Globus pallidus (tissue), 1 donor: ENCODE results near the gene KMT2A.
"Not testable (repeated sequence)": the region's sequence is repeated elsewhere in the genome, so short reads cannot be mapped to it uniquely, and the experiment has no call there.

Source experiments
- DNase-seq: peaks from one replicate; pipeline ENCODE4 v3.0.0-alpha.2; 2015; ENCODE audit warnings: low spot score

Gene KMT2A

DNA sequence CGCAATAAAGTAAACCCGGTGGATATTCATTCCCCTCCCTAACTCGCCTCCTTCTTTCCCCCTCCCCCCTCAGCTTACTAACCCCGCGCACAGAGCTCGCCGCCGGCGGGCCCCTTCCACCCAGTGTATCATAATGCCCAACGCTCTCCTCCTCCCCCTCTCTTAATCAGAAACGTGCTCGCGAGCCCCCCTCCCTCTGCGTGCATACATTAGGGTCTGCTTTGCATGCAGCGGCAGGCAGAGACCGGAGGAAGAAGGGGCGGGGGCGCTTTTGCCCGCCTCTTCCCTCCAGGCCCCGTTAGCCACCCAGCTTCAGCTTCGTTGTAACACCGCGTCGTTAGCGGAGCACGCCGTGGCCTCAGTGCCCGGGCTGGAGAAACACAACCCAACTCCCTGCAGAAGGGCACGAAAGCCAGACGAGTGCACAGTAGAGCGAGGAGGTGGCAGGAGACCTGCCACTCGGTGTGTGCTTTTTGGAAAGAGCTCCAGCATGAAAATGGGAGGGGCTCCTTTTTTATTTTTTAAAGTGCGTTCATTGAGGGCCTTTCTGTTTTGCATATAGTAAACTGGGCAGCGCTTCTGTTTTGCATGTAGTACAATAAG, 901 bp upstream of the KMT2A start:
- peak; percentile 60 for DNase-seq

- DNase-seq = peak; percentile 8
Measured at GRCh38 chr11:118436639-118437207, 431 bp downstream of the KMT2A start.

DNA sequence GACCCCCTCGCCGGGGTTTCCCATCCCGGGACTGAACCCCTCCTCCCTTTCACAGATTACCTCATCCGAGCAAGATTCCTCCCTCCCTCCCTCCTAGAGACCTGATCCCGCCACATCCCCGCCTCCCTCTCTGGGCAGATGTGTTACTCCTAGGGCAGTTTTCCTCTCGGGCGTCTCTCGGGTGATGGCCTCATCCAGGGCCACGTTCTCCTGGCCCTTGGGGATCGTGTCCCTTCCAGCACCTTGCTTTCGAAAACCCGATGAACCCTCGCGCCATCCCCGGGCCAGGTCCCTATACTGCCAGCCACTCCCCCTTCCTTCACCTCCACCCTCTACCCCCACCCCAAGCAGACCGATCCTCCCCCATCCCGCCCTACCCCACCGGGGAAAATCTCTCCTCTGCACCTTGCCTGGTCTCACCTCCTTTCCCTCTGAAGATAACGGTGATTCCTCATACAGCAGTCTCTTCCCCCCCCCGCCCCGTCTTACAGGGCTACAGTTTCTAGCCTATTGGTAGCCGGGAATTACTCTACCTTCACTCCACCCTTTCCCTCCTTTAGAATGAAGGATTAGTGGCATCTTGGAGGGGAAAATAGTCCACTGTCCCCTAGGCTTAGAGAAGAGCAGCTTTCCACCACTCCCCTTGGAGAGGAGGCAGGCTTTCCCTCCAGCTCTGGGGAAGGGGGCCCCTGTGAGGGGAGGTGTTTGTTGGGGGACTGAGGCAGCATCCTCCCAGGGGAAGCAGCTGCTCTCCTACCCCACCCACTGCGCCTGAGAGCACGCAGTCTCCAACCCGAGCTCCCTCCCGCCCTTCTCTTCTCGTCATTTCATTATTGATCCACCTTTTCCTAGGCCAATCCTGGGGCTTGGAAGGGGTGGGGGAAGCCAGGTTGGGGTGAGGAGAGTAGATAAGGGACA, 1.2 kb downstream of the KMT2A start:
- DNase-seq = peak; percentile 25

GRCh38 chr11:118438314-118438931, 2.1 kb downstream of the KMT2A start:
- DNase-seq = peak; percentile 61

GRCh38 chr11:118439646-118440045, 3.4 kb downstream of the KMT2A start:
- no peak for DNase-seq

GRCh38 chr11:118441770-118442275, 5.5 kb downstream of the KMT2A start:
- DNase-seq = no peak

DNA sequence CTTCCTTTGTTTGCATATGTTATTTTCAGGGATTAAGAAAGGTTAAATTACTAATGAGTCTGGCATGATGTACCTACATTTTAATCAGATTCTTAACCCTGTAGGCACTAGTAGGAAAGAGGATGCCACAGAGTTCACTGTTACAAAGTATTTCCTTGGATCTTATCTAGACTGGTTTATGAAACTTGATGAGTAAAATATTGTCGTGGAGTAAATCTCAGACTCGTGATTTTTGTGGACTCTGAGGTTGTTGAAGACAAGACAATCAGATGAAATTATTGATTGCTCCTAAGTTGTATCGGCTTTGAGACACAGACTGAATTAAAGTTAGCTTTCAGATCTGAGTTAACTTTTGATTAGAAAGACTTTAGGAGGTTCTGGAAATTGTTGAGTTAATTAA, 6.0 kb downstream of the KMT2A start:
- no peak for DNase-seq

DNA sequence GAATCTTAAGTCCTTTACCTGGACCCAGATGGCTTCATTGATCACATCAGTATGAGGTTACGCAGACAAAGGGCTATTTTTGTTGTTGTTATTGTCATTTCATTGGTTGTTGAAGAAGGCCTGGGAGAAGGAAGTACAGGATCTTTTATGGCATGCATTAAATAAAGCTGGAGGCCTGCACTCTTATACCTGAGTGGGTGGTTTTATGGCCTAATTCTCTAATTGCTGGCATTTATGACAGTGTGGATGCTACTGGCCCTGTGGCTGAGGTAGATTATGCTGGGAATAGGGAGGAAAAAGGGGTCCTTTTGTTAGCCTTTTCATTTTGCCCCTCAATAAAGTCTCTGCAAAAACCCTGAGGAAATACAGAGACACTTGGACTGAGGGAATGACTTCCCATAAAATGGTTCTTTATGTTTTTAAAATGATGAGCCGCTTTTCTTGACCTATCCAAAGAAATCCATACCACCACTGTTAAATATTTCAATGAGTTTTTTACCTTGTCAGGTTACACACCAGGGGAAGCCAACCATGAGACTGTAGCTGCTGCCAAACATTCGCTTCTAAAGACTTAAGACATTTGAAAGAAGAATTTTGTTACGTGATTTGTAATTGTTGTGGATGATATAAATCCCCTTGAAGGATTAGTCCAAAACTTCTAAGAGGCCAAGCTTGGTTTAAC, 6.8 kb downstream of the KMT2A start:
- no peak for DNase-seq

- DNase-seq = no peak
Measured at GRCh38 chr11:118443590-118444218, 7.4 kb downstream of the KMT2A start.

DNA sequence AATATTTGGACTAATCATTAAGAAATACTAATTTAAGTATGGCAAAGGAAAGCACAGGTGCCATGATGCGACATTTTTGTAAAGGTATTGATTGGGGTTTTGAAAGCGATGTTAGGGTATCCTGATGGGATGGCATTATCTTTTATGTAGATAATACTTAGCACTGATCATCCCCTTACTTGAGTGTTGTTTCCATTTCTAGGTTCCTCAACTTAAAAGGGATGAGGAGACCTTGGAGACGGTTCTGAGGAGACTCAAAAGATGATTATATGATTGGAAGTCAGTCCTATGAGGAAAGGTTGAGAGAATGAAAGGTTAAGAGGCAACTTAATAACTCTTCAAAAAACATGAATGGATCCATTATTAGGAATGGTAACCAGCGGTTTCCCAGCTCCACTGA, 11.1 kb downstream of the KMT2A start:
- DNase-seq = no peak

- no peak for DNase-seq
Measured at GRCh38 chr11:118448294-118448693, 12.0 kb downstream of the KMT2A start.

GRCh38 chr11:118449316-118449918, 13.1 kb downstream of the KMT2A start:
- no peak for DNase-seq

GRCh38 chr11:118450451-118450850, 14.2 kb downstream of the KMT2A start:
- DNase-seq = no peak

- peak; percentile 37 for DNase-seq
Measured at GRCh38 chr11:118462178-118462577, 25.9 kb downstream of the KMT2A start.

GRCh38 chr11:118468968-118469367, 32.7 kb downstream of the KMT2A start:
- not testable (repeated sequence) for DNase-seq

DNA sequence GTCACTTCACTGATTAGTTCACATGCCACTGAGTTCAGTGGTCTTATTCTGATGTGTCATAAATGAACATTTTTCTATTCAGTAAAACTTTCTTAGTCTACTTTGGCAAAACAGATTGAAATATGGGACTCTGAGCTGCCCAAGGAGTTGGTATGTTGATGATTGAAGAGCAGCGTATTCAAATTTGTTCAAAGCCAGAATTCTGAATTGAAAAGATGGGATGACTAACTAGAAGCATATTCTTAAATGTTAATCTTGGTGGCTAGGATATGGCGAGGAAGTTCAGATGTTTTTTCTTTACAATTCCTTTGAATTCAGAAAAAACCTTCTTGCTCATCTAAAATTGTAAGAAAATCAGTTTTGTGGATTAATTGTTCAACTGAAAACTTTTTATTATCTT, 34.7 kb downstream of the KMT2A start:
- no peak for DNase-seq

- DNase-seq = no peak
Measured at GRCh38 chr11:118473537-118473936, 37.2 kb downstream of the KMT2A start.

GRCh38 chr11:118476676-118477075, 40.4 kb downstream of the KMT2A start:
- no peak for DNase-seq

GRCh38 chr11:118481238-118481637, 44.9 kb downstream of the KMT2A start:
- not testable (repeated sequence) for DNase-seq

DNA sequence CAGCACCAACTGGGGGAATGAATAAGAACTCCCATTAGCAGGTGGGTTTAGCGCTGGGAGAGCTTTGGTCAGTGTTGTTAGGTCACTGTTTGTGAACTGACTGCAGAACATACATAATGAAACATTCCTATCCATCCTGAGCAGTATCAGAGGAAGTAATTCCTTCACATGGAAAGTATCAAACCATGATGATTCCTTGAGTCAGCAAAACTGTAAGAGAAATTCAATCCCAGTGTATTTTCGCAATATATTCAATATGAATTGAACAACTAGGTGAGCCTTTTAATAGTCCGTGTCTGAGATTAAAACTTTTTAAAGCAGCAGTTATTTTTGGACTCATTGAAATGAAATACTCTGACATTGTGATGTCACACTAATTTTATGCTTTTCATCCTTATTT, 48.1 kb downstream of the KMT2A start:
- DNase-seq = no peak

DNA sequence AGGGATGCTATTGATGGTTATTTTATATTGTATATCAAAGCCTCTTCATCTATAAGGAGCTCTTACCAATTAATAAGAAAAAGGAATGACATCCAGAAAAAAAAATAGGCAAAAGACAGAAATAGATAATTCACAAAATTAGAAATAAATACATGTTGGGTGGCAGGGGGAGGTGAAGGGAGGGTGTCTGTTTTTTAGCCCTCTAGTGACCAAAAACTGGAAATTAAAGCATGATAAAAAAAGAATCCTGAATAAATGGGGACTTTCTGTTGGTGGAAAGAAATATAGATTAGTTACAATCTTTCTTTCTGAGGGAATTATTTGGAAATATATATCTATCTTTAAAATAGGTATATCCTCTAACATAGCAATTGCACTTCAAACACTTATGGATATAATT, 49.0 kb downstream of the KMT2A start:
- no peak for DNase-seq
